ENCODE measurements around the gene TDRD7.

DNA sequence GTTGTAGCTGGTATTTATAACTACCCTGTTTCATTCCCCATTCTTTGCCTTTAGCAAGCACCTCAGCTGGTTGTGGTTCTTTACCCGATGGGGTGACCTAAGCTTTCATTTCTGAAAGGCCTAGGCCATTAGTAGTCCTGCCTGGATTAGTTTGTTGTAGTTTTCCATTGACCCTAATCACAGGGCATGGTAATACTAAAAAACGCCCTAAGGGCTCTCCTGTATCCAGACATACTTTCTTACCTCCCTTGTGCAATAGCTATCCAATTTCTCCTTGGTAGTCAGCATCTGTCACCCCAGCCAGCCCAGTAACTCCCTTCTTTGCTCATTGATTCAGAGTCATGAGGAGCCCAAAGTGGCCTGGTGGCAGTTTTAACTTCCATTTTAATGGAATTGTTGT lies 113.6 kb downstream of the TDRD7 start:
- TF ChIP-seq, protein P1, sequence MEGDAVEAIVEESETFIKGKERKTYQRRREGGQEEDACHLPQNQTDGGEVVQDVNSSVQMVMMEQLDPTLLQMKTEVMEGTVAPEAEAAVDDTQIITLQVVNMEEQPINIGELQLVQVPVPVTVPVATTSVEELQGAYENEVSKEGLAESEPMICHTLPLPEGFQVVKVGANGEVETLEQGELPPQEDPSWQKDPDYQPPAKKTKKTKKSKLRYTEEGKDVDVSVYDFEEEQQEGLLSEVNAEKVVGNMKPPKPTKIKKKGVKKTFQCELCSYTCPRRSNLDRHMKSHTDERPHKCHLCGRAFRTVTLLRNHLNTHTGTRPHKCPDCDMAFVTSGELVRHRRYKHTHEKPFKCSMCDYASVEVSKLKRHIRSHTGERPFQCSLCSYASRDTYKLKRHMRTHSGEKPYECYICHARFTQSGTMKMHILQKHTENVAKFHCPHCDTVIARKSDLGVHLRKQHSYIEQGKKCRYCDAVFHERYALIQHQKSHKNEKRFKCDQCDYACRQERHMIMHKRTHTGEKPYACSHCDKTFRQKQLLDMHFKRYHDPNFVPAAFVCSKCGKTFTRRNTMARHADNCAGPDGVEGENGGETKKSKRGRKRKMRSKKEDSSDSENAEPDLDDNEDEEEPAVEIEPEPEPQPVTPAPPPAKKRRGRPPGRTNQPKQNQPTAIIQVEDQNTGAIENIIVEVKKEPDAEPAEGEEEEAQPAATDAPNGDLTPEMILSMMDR (IDR thresholded peaks at IDR 0.05), result no peak
- no peak for TF ChIP-seq POLR2A (IDR thresholded peaks at IDR 0.05)
